H1 (cell line): ENCODE results near the gene HPX. TPM values are rescaled to one million over a fixed set of nuclear protein-coding genes. Genes with fewer than 3 reads are reported as not detected.

Source experiments
- CTCF ChIA-PET: fragments of 300-600 bp; sonication (Branson Sonifier 250); formaldehyde crosslinking; loops from one replicate; lab custom pipeline; 2021; ENCODE audit not compliant: partially characterized antibody; lab: Charles Lee
- POLR2A ChIA-PET: fragments of 300-600 bp; sonication (Branson Sonifier 250); formaldehyde crosslinking; loops from one replicate; lab custom pipeline; 2021; ENCODE audit warnings: inconsistent platforms; ENCODE audit not compliant: partially characterized antibody; lab: Charles Lee
- DNase-seq, 2 experiments: peaks; one replicate each; pipeline versions ENCODE4 v3.0.0 to v3.0.0-alpha.2; 2010 to 2022; ENCODE audit warnings: low spot score in 2 of 2, low read depth in 1 of 2, mixed read lengths in 1 of 2
- FAIRE-seq: peaks from 2 replicates; lab custom pipeline; 2011; peaks lifted over from hg19 to GRCh38; lab: Jason Lieb, UNC
- H2AFZ ChIP-seq: 2 replicates; pipeline ENCODE4 v1.8.1; 2012; ENCODE audit warnings: low read length, inconsistent platforms
- H2AK5ac ChIP-seq: 2 replicates; pipeline ENCODE4 v1.6.1; 2013; ENCODE audit warnings: low read depth, low read length
- H2BK120ac ChIP-seq: replicated peaks from 2 replicates; pipeline ENCODE3; 2013; ENCODE audit warnings: low read depth, low read length, inconsistent platforms
- H2BK12ac ChIP-seq: 2 replicates; pipeline ENCODE4 v1.6.1; 2013; ENCODE audit warnings: low read depth, low read length
- H2BK15ac ChIP-seq: 2 replicates; pipeline ENCODE4 v1.6.1; 2013; ENCODE audit warnings: low read length
- H2BK20ac ChIP-seq: 2 replicates; pipeline ENCODE4 v1.6.1; 2013; ENCODE audit warnings: low read length
- H2BK5ac ChIP-seq: 2 replicates; pipeline ENCODE4 v1.6.1; 2013; ENCODE audit warnings: low read depth, low read length
- H3K14ac ChIP-seq: 2 replicates; pipeline ENCODE4 v1.6.1; 2013; ENCODE audit warnings: inconsistent platforms; ENCODE audit not compliant: insufficient read length
- H3K18ac ChIP-seq: 2 replicates; pipeline ENCODE4 v1.6.1; 2013; ENCODE audit warnings: low read length; ENCODE audit errors: extremely low read depth
- H3K23ac ChIP-seq: 2 replicates; pipeline ENCODE4 v1.6.1; 2013; ENCODE audit warnings: inconsistent platforms; ENCODE audit not compliant: insufficient read length
- H3K23me2 ChIP-seq: 2 replicates; pipeline ENCODE4 v1.6.1; 2013; ENCODE audit warnings: low read depth, low read length
- H3K27ac ChIP-seq: 2 replicates; pipeline ENCODE4 v1.6.1; 2011; ENCODE audit warnings: low read depth, low read length, inconsistent platforms
- H3K27me3 ChIP-seq, 4 experiments: replicated peaks in 1 of 4; 1 replicate in 1 of 4; 2 replicates in 3 of 4; pipeline versions ENCODE4 v1.6.1 to v1.8.1; 2011 to 2013; ENCODE audit warnings: low read length in 3 of 4, mild to moderate bottlenecking in 3 of 4, inconsistent platforms in 2 of 4, mixed read lengths in 2 of 4, moderate library complexity in 1 of 4; ENCODE audit not compliant: control insufficient read depth in 3 of 4, insufficient read depth in 3 of 4; ENCODE audit errors: extremely low read depth in 1 of 4
- H3K36me3 ChIP-seq, 4 experiments: 2 replicates each; pipeline versions ENCODE4 v1.6.1 to v1.8.1; 2011 to 2013; ENCODE audit warnings: mild to moderate bottlenecking in 4 of 4, low read length in 3 of 4, moderate library complexity in 2 of 4, control low read depth in 1 of 4, inconsistent platforms in 1 of 4; ENCODE audit not compliant: insufficient read depth in 4 of 4, control insufficient read depth in 2 of 4
- H3K4ac ChIP-seq: replicated peaks from 2 replicates; pipeline ENCODE3; 2013; ENCODE audit warnings: low read length, low read depth, mixed read lengths, inconsistent platforms; ENCODE audit not compliant: insufficient read length
- H3K4me1 ChIP-seq, 4 experiments: replicated peaks in 1 of 4; 1 replicate in 1 of 4; 2 replicates in 3 of 4; pipeline versions ENCODE4 v1.6.1 to v1.8.1; 2011 to 2013; ENCODE audit warnings: low read length in 3 of 4, inconsistent platforms in 2 of 4, mixed read lengths in 1 of 4; ENCODE audit not compliant: insufficient read depth in 4 of 4, control insufficient read depth in 3 of 4
- H3K4me2 ChIP-seq, 2 experiments: 2 replicates each; pipeline versions ENCODE4 v1.6.1 to v1.8.1; 2011 to 2013; ENCODE audit warnings: low read depth in 2 of 2, low read length in 2 of 2, control low read depth in 1 of 2, inconsistent platforms in 1 of 2, mild to moderate bottlenecking in 1 of 2; ENCODE audit not compliant: insufficient read depth in 1 of 2
- H3K4me3 ChIP-seq, 4 experiments: fragments of 200-600, 300-600 bp in 1 of 4; sonication (generic), shearing (Covaris generic), sonication (Bioruptor Twin) in 1 of 4; 2 replicates each; pipeline versions ENCODE4 v1.5.1 to v1.8.1; 2011 to 2016; ENCODE audit warnings: low read length in 4 of 4, low read depth in 3 of 4, control low read depth in 2 of 4, inconsistent platforms in 2 of 4, mild to moderate bottlenecking in 2 of 4, mixed read lengths in 1 of 4, moderate library complexity in 1 of 4; ENCODE audit not compliant: insufficient read depth in 2 of 4; ENCODE audit errors: extremely low read depth in 1 of 4
- H3K56ac ChIP-seq: replicated peaks from 2 replicates; pipeline ENCODE3; 2013; ENCODE audit warnings: low read depth, mild to moderate bottlenecking, mixed read lengths, low read length, inconsistent platforms; ENCODE audit not compliant: insufficient read length
- H3K79me1 ChIP-seq: 2 replicates; pipeline ENCODE4 v1.6.1; 2013; ENCODE audit warnings: low read depth, low read length, control low read depth
- H3K79me2 ChIP-seq, 2 experiments: 2 replicates each; pipeline versions ENCODE4 v1.6.1 to v1.8.1; 2012 to 2013; ENCODE audit warnings: low read length in 2 of 2, mild to moderate bottlenecking in 2 of 2, inconsistent platforms in 1 of 2; ENCODE audit not compliant: insufficient read depth in 2 of 2, control insufficient read depth in 1 of 2
- H3K9ac ChIP-seq, 4 experiments: replicated peaks in 1 of 4; 1 replicate in 1 of 4; 2 replicates in 3 of 4; pipeline versions ENCODE4 v1.6.1 to v1.8.1; 2011 to 2013; ENCODE audit warnings: low read depth in 3 of 4, low read length in 3 of 4, control low read depth in 2 of 4, mild to moderate bottlenecking in 2 of 4, moderate library complexity in 2 of 4, inconsistent platforms in 1 of 4; ENCODE audit errors: extremely low read depth in 1 of 4
- H3K9me3 ChIP-seq, 2 experiments: 2 replicates each; pipeline versions ENCODE4 v1.6.1 to v1.8.1; 2012 to 2013; ENCODE audit warnings: mild to moderate bottlenecking in 2 of 2, moderate library complexity in 2 of 2, control low read depth in 1 of 2, inconsistent platforms in 1 of 2, low read depth in 1 of 2, low read length in 1 of 2, mixed read lengths in 1 of 2; ENCODE audit not compliant: insufficient read depth in 2 of 2
- H4K20me1 ChIP-seq, 2 experiments: replicated peaks in 1 of 2; 2 replicates each; pipeline versions ENCODE3 to v1.8.1; 2011 to 2013; ENCODE audit warnings: inconsistent platforms in 2 of 2, low read length in 2 of 2, mild to moderate bottlenecking in 1 of 2; ENCODE audit not compliant: insufficient read depth in 2 of 2, control insufficient read depth in 1 of 2
- H4K5ac ChIP-seq: 2 replicates; pipeline ENCODE4 v1.6.1; 2013; ENCODE audit warnings: low read length, low read depth, mixed read lengths, inconsistent platforms; ENCODE audit not compliant: insufficient read length
- H4K8ac ChIP-seq: 2 replicates; pipeline ENCODE4 v1.8.0; 2013; ENCODE audit warnings: mild to moderate bottlenecking, moderate library complexity, low read length, inconsistent platforms; ENCODE audit not compliant: insufficient read depth; ENCODE audit errors: extremely low read depth
- H4K91ac ChIP-seq: replicated peaks from 2 replicates; pipeline ENCODE3; 2013; ENCODE audit warnings: low read length, mixed read lengths, inconsistent platforms; ENCODE audit not compliant: insufficient read length
- BCL11A ChIP-seq, 2 experiments: IDR thresholded peaks; one replicate each; pipeline ENCODE4 v1.6.1; 2011; ENCODE audit warnings: low read depth in 2 of 2, low read length in 2 of 2, mild to moderate bottlenecking in 2 of 2
- BRCA1 ChIP-seq: IDR thresholded peaks from 2 replicates; pipeline ENCODE4 v1.6.1; 2012; ENCODE audit warnings: low read depth, low read length, improper control_type of control experiment
- CEBPB ChIP-seq: IDR thresholded peaks from 2 replicates; pipeline ENCODE4 v1.6.1; 2012; ENCODE audit warnings: low read depth, low read length
- EGR1 ChIP-seq: IDR thresholded peaks from 2 replicates; pipeline ENCODE4 v1.6.1; 2011; ENCODE audit warnings: low read depth, low read length, borderline replicate concordance
- HDAC6 ChIP-seq: IDR thresholded peaks from one replicate; pipeline ENCODE4 v1.7.1; 2012; ENCODE audit warnings: low read depth, mild to moderate bottlenecking, inconsistent platforms, low read length, moderate library complexity
- SIRT6 ChIP-seq: IDR thresholded peaks from one replicate; pipeline ENCODE4 v1.7.1; 2012; ENCODE audit warnings: low read length, inconsistent platforms
- SIX5 ChIP-seq: IDR thresholded peaks from 2 replicates; pipeline ENCODE4 v1.6.1; 2011; ENCODE audit warnings: mild to moderate bottlenecking, low read depth, low read length
- SP2 ChIP-seq: IDR thresholded peaks from 2 replicates; pipeline ENCODE4 v1.6.1; 2012; ENCODE audit warnings: mild to moderate bottlenecking, low read length, inconsistent platforms
- TBP ChIP-seq: IDR thresholded peaks from 2 replicates; pipeline ENCODE4 v1.6.1; 2011; ENCODE audit warnings: low read depth, low read length, improper control_type of control experiment
- WGBS, 2 experiments: shearing (Covaris generic) in 1 of 2; methylation state at CpG; one replicate each; pipeline versions ENCODE4 v1.1.6 to v1.1.7; 2013 to 2015; ENCODE audit warnings: low lambda C conversion rate in 2 of 2, mixed read lengths in 2 of 2, inconsistent platforms in 1 of 2, low coverage in 1 of 2, missing lambda C conversion rate in 1 of 2; ENCODE audit not compliant: insufficient replicate concordance in 2 of 2, insufficient coverage in 1 of 2, insufficient read length in 1 of 2; ENCODE audit errors: extremely low coverage in 1 of 2, missing lambda C conversion rate in 1 of 2; 5-methylcytosine and 5-hydroxymethylcytosine counted together
- polyA plus RNA-seq, 7 experiments: library from polyadenylated mRNA; depleted of rRNA in 3 of 7; stranded (reverse) in 5 of 7; unstranded in 2 of 7; fragments of >200 nt in 5 of 7; fragments of 200-250 nt in 2 of 7; gene quantifications; 1 replicate in 5 of 7; 2 replicates in 1 of 7; 4 replicates in 1 of 7; pipeline versions ENCODE4 v1.2.1 to v1.2.3, GENCODE V29; 2011 to 2013; ENCODE audit warnings: missing spikeins in 2 of 7, mixed read lengths in 2 of 7
- total RNA-seq: library from RNA; stranded (reverse); fragmentation: NEBNext Ultra II Directional; extraction: Animal tissue kit (Norgen Biotek cat#: 25700); gene quantifications from 2 replicates; pipeline ENCODE4 v1.2.1, GENCODE V29; 2021

Gene HPX
- total and polyA plus RNA-seq, 2 of the 8 experiments (the other 6 are each of a cell fraction or from before 2014, with no cell fraction given), result 0.80 to 0.97 TPM

- Histone ChIP-seq H2BK120ac (no peak overlapping the region), H3K4ac (no peak overlapping the region), H3K27me3 (peaks cover 1 to 8% (median 4%) of the 10 kb centered on the region in 4 experiments; a peak in 6 of 7 replicates), H3K9me3 (no peaks in the 10 kb centered on the region), H2AK5ac (no peak overlapping the region), H4K5ac (no peak overlapping the region), H3K27ac (no peak overlapping the region), H4K8ac (no peak overlapping the region), H3K79me2 (no peaks in the 10 kb centered on the region), H3K4me2 (no peak overlapping the region), H3K4me3 (no peak overlapping the region), H2AFZ (no peak overlapping the region), H3K79me1 (0 out of 2 replicates have a peak, but pooled peaks cover 2% of the 10 kb centered on the region), H4K20me1 (no peaks in the 10 kb centered on the region), H3K18ac (no peak overlapping the region), H2BK12ac (0 out of 2 replicates have a peak overlapping the region, but pooled peaks have one; percentile 33), H3K23ac (no peak overlapping the region), H3K9ac (no peak overlapping the region), H2BK15ac (no peak overlapping the region), H3K14ac (no peak overlapping the region), H4K91ac (no peak overlapping the region), H2BK5ac (no peak overlapping the region), H3K23me2 (peaks cover 5% of the 10 kb centered on the region; the same call in 1 of the 2 replicates), H3K36me3 (no peaks in the 10 kb centered on the region), H2BK20ac (no peak overlapping the region), H3K4me1 (peaks cover 2 to 5% (median 4%) of the 10 kb centered on the region in 4 experiments; a peak in 4 of 7 replicates), H3K56ac (no peak overlapping the region)
- FAIRE-seq (no peak), DNase-seq (no peak)
- TF ChIP-seq BCL11A (IDR thresholded peaks at IDR 0.05; ENCODE audit: low read depth in 2 of 2, low read length in 2 of 2) (no peak), SIRT6 (no peak), BRCA1 (no peak), CEBPB (no peak), TBP (no peak), HDAC6 (no peak), EGR1 (no peak), SIX5 (no peak), SP2 (no peak)
- CTCF ChIA-PET, result interaction anchor here (0.9 to 10.1 kb wide), 6 partner anchors 14 to 52 kb away, joined by 3 to 78 read pairs (median 10); partner anchors contain the start of gene HPX
- POLR2A ChIA-PET, result no interaction called here
- 83% methylated on average over 3 of the region's 3 CpGs; no CpG with 5 or more reads in 1 of the 2 experiments for WGBS, 2 experiments
These were observed 25.9 kb downstream of the HPX start for GRCh38 chr11:6414874-6415328.
